Mucosa of rectum (tissue), 2 donors: ENCODE measurements around the gene SMPDL3A.

ENCODE experiments used
- H3K27ac ChIP-seq, 2 donors: one replicate each; pipeline ENCODE4 v1.7.0; 2013; ENCODE audit warnings: inconsistent platforms in 2 of 2, low read depth in 2 of 2, low read length in 2 of 2
- H3K27me3 ChIP-seq, 2 donors: one replicate each; pipeline ENCODE4 v1.7.0; 2013; ENCODE audit warnings: low read length in 2 of 2; ENCODE audit not compliant: control insufficient read depth in 2 of 2, insufficient read depth in 2 of 2
- H3K36me3 ChIP-seq, 2 donors: one replicate each; pipeline ENCODE4 v1.7.0; 2013; ENCODE audit warnings: low read length in 2 of 2; ENCODE audit not compliant: control insufficient read depth in 2 of 2, insufficient read depth in 2 of 2
- H3K4me1 ChIP-seq, 2 donors: one replicate each; pipeline ENCODE4 v1.7.0; 2013; ENCODE audit warnings: low read length in 2 of 2, mild to moderate bottlenecking in 1 of 2; ENCODE audit not compliant: control insufficient read depth in 2 of 2, insufficient read depth in 2 of 2
- H3K4me3 ChIP-seq, 2 donors: one replicate each; pipeline ENCODE4 v1.7.0; 2013; ENCODE audit warnings: low read length in 2 of 2
- H3K9ac ChIP-seq, 2 donors: one replicate each; pipeline ENCODE4 v1.7.0; 2013; ENCODE audit warnings: low read length in 2 of 2, low read depth in 1 of 2, mild to moderate bottlenecking in 1 of 2
- H3K9me3 ChIP-seq, 2 donors: one replicate each; pipeline ENCODE4 v1.7.0; 2013; ENCODE audit warnings: low read length in 2 of 2; ENCODE audit not compliant: control insufficient read depth in 2 of 2
- donor health status: healthy.
- donor health status: Normal muscosa, but diverticular disease.

The SMPDL3A gene

GRCh38 chr6:122839906-122840305 lies 50.8 kb downstream of the SMPDL3A start:
- H3K27ac ChIP-seq: no peak overlapping the region
- no peak overlapping the region for H3K4me3 ChIP-seq
- H3K4me1 ChIP-seq: no peaks in the 10 kb centered on the region
- no peaks in the 10 kb centered on the region for H3K27me3 ChIP-seq
- H3K36me3 ChIP-seq: no peaks in the 10 kb centered on the region
- H3K9ac ChIP-seq: no peak overlapping the region
- no peaks in the 10 kb centered on the region for H3K9me3 ChIP-seq

GRCh38 chr6:122845464-122845863 lies 56.4 kb downstream of the SMPDL3A start:
- H3K36me3 ChIP-seq: no peaks in the 10 kb centered on the region
- no peak overlapping the region for H3K9ac ChIP-seq
- no peaks in the 10 kb centered on the region for H3K9me3 ChIP-seq
- peak overlapping the region; percentile 79 to 83 for H3K27ac ChIP-seq
- H3K4me1 ChIP-seq: peaks cover 5 to 6% of the 10 kb centered on the region in 2 donors
- H3K27me3 ChIP-seq: no peaks in the 10 kb centered on the region
- peak overlapping the region in 1 of 2 donors; percentile 59 for H3K4me3 ChIP-seq

DNA sequence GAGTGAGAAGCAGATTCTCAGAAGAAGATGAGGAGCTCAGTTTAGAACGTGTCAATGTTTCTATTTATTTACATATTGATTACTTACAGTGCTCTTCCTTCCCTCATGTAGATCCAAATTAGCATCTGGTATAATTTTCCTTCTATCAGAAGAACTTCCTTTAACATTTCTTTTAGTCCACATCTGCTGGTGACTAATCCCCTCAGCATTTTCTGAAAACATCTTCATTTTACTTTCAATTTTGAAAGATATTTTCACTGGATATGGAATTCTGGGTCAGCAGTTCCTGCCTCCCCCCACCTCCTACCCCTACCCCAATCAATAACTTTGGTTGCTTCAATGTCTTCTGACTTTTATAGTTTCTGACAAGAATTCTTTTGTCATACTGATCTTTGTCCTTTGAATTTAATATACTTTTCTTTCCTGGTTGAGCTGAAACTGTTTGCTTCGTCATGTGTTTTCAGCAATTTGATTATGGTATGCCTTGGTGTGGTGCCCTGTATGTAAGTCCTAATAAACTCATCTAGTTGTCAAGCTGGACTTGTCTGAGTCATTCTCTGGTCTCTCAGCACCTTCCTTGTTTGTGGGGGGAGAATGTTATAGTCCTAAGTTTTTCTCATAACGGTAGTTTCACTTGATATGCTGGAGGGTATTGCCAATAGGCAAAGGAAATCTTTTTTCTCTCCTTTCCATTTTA lies 57.0 kb downstream of the SMPDL3A start:
- H3K36me3 ChIP-seq: no peaks in the 10 kb centered on the region
- H3K4me1 ChIP-seq: peaks cover 5 to 6% of the 10 kb centered on the region in 2 donors
- peak overlapping the region; percentile 79 to 83 for H3K27ac ChIP-seq
- no peaks in the 10 kb centered on the region for H3K9me3 ChIP-seq
- peak overlapping the region in 1 of 2 donors; percentile 59 for H3K4me3 ChIP-seq
- H3K9ac ChIP-seq: peak overlapping the region in 1 of 2 donors; percentile 31
- no peaks in the 10 kb centered on the region for H3K27me3 ChIP-seq

DNA sequence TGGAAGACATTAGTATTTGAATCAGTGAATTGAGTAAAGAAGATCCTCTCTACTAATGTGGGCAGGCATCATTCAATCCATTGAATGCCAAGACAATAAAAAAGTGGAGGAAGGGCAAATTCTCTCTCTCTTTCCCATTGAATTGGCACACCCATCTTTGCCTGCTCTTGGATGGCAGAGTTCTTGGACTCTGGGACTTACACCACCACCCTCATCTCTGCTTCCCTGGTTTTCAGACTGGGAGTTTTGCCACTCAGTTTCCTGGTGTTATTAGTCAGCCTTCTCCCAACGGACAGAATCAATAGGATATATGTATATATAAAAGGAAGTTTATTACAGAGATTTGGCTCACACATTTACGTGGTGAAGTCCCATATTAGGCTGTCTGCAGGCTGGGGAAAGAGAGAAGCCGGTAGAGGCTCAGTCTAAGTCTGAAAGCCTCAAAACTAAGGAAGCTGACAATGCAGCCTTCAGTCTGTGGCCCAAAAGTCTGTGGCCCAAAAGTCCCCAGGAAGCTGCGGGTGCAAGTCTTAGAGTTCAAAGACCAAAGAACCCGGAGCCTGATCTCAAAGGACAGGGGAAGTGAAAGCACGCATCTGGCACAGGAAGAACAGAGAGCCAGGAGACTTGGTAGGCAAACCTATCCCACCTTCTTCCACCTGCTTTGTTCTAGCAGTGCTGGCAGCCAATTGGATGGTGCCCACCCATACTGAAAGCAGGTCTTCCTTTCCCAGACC lies 64.4 kb downstream of the SMPDL3A start:
- Histone ChIP-seq H3K4me3 (no peak overlapping the region), H3K27me3 (peaks cover 0 to 4% of the 10 kb centered on the region in 2 donors), H3K9me3 (no peaks in the 10 kb centered on the region), H3K9ac (no peak overlapping the region), H3K27ac (no peak overlapping the region), H3K4me1 (no peaks in the 10 kb centered on the region), H3K36me3 (no peaks in the 10 kb centered on the region)
